Pancreas (tissue), 10 donors: Measurements from ENCODE around the gene CD4. TPM values are rescaled to one million over a fixed set of nuclear protein-coding genes. Genes with fewer than 3 reads are reported as not detected.

ENCODE experiments used
- ATAC-seq, 4 donors: fragments of 200-7000 bp; cut with Tn5 transposase; one replicate each; pipeline versions ENCODE4 v1.8.0 to v1.9.1; 2020; ENCODE audit warnings: mild to moderate bottlenecking in 4 of 4, moderate library complexity in 4 of 4
- DNase-seq, 6 donors: peaks; one replicate each; pipeline ENCODE4 v3.0.0-alpha.2; 2020
- FAIRE-seq: peaks from 2 replicates; lab custom pipeline; 2012; peaks lifted over from hg19 to GRCh38; lab: Jason Lieb, UNC
- H3K27ac ChIP-seq, 4 donors: fragments of 200-600 bp; sonication (generic); 1 replicate in 3 of 4; 2 replicates in 1 of 4; pipeline versions ENCODE4 v1.5.0 to v1.8.0; 2020
- H3K27me3 ChIP-seq, 4 donors: fragments of 200-600 bp; one replicate each; pipeline ENCODE4 v1.8.0; 2021
- H3K36me3 ChIP-seq, 3 donors: fragments of 200-600 bp; sonication (generic) in 1 of 3; one replicate each; pipeline versions ENCODE4 v1.5.0 to v1.8.0; 2020 to 2021
- H3K4me1 ChIP-seq, 3 donors: fragments of 200-600 bp; one replicate each; pipeline ENCODE4 v1.8.0; 2021
- H3K4me3 ChIP-seq, 4 donors: fragments of 200-600 bp; sonication (generic) in 2 of 4; one replicate each; pipeline versions ENCODE4 v1.5.0 to v1.8.0; 2020 to 2021
- H3K9me3 ChIP-seq, 4 donors: fragments of 200-600 bp; one replicate each; pipeline ENCODE4 v1.8.0; 2021
- WGBS, 2 donors: extraction: QIAGEN DNeasy Blood & Tissue Kit; methylation state at CpG; one replicate each; pipeline ENCODE4 v1.1.7; 2013; 5-methylcytosine and 5-hydroxymethylcytosine counted together
- intact Hi-C, 3 donors: fragments of 100-400 bp; cut with DNase I; formaldehyde crosslinking; loops; one replicate each; pipeline versions ENCODE4 v1.11.1 to v1.14.2; 2022
- polyA plus RNA-seq, 2 donors: library from polyadenylated mRNA; stranded (reverse); fragments of 200-250 nt; gene quantifications; one replicate each; pipeline ENCODE4 v1.2.3, GENCODE V29; 2013
- total RNA-seq, 6 donors: library from RNA; stranded (reverse); fragmentation: NEBNext Ultra II Directional in 4 of 6; extraction: Animal tissue kit (Norgen Biotek cat#: 25700) in 4 of 6; gene quantifications; one replicate each; pipeline versions ENCODE4 v1.2.1 to v1.2.4, GENCODE V29; 2021 to 2023
- TF ChIP-seq, protein P1 (sequence below), 4 donors: fragments of 200-600 bp; sonication (generic) in 3 of 4; IDR thresholded peaks; one replicate each; pipeline versions ENCODE4 v1.5.0 to v1.8.0; 2021; ENCODE audit warnings: antibody characterized with exemption in 4 of 4
- donor health status: healthy with polysubstance abuse.
- donor health status: DM: no; HTN: no; CAD: no; lungs with moderate emphysema.
- donor health status: DM: no; HTN: no; CAD: no.
- donor health status: control.
- donor health status: control.
- donor health status: Bipolar disorder and iron deficiency.
- donor health status: DM: yes; HTN: yes; CAD: no.
- donor health status: DM: no; HTN: no; CAD: no.
- donor health status: DM: no; HTN: no; CAD: no.
- donor health status: DM: yes; HTN: yes; CAD: no.

The CD4 gene
- total and polyA plus RNA-seq, 8 donors = 1.2 to 19.9 (median 2.1) TPM

DNA sequence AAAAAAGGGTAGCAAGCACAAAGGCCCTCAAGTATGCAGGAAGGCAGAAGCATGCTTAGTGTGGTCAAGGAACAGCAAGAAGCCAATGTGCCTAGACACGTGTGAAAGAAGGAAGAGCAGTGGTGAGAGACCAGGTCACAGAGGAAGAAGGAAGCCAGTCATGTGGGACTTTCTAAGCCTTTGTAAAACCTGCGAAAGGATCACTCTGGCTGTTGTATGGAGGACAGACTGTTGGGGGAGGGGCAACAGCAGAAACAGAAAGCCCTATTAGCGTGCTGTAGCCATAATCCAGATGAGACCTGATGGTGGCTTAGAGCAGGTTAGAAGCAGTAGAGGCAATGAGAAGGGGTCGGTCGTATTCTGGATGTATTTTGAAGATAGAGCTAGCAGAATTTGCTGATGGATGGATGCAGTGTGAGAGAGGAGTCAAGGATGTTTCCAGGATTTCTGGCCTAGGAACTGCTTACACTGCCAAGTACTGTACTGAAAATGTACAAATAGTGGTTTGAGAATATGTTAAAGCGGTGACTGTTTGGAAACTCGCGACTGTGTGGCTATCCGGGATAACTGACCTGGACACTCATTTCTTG, 30.7 kb upstream of the CD4 start:
- Histone ChIP-seq H3K27ac (no peak overlapping the region), H3K9me3 (no peaks in the 10 kb centered on the region), H3K36me3 (no peaks in the 10 kb centered on the region), H3K4me3 (no peak overlapping the region), H3K27me3 (no peaks in the 10 kb centered on the region), H3K4me1 (peaks cover 0 to 8% (median 5%) of the 10 kb centered on the region in 3 donors)
- no peak for ATAC-seq
- DNase-seq = no peak
- intact Hi-C loops = no loop called here
- WGBS, 2 donors = 82 to 86% methylated on average over 9 of the region's 9 CpGs
- no peak for FAIRE-seq
- TF ChIP-seq, protein P1, sequence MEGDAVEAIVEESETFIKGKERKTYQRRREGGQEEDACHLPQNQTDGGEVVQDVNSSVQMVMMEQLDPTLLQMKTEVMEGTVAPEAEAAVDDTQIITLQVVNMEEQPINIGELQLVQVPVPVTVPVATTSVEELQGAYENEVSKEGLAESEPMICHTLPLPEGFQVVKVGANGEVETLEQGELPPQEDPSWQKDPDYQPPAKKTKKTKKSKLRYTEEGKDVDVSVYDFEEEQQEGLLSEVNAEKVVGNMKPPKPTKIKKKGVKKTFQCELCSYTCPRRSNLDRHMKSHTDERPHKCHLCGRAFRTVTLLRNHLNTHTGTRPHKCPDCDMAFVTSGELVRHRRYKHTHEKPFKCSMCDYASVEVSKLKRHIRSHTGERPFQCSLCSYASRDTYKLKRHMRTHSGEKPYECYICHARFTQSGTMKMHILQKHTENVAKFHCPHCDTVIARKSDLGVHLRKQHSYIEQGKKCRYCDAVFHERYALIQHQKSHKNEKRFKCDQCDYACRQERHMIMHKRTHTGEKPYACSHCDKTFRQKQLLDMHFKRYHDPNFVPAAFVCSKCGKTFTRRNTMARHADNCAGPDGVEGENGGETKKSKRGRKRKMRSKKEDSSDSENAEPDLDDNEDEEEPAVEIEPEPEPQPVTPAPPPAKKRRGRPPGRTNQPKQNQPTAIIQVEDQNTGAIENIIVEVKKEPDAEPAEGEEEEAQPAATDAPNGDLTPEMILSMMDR (IDR thresholded peaks at IDR 0.05) = no peak

DNA sequence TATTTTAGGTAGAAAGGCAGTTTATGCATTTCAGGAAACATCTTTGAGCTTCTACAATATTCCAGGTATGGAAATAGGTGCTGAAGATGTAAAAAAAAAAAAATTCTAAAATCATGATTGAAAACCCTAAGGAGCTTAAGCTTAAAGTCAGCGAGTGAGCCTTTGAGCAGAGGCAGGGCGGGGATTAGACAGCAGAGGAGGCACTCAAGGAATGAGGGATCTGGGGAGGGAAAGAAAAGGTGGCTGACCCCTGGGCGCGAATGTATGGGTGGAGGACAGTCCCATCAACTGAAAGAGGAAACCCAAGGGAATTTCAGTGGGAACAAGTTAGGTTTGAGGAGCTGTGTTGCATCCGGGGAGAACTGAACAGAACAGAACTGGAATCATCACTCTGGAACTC, 29.6 kb upstream of the CD4 start:
- ATAC-seq (no peak), DNase-seq (no peak), FAIRE-seq (no peak)
- H3K27ac ChIP-seq = no peak overlapping the region
- intact Hi-C loops = no loop called here
- no peaks in the 10 kb centered on the region for H3K9me3 ChIP-seq
- H3K4me1 ChIP-seq = peaks cover 0 to 12% (median 6%) of the 10 kb centered on the region in 3 donors
- H3K36me3 ChIP-seq = no peaks in the 10 kb centered on the region
- no peak overlapping the region for H3K4me3 ChIP-seq
- 91 to 96% methylated on average over 5 of the region's 5 CpGs for WGBS, 2 donors
- TF ChIP-seq, protein P1 (IDR thresholded peaks at IDR 0.05) = no peak
- H3K27me3 ChIP-seq = no peaks in the 10 kb centered on the region

DNA sequence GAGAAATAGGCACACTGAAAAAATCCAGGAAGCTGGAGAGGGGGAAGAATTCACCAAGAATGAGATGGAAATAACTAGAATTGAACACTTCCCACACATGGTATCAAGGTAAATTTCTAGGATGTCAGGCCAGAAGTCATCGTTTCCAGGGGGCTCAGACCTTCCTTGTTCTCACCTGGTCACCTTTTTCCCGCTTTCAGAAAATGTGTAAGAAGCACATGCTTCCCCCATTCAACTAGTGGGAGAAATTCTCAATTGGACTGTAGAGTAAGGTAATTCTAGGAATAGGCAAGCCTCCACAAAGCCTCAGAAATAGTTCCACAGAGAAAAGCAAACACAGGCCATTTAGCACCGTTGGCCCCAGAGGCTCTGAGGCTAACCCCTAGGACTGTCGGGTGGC, 25.9 kb upstream of the CD4 start:
- ATAC-seq (no peak), FAIRE-seq (no peak)

DNA sequence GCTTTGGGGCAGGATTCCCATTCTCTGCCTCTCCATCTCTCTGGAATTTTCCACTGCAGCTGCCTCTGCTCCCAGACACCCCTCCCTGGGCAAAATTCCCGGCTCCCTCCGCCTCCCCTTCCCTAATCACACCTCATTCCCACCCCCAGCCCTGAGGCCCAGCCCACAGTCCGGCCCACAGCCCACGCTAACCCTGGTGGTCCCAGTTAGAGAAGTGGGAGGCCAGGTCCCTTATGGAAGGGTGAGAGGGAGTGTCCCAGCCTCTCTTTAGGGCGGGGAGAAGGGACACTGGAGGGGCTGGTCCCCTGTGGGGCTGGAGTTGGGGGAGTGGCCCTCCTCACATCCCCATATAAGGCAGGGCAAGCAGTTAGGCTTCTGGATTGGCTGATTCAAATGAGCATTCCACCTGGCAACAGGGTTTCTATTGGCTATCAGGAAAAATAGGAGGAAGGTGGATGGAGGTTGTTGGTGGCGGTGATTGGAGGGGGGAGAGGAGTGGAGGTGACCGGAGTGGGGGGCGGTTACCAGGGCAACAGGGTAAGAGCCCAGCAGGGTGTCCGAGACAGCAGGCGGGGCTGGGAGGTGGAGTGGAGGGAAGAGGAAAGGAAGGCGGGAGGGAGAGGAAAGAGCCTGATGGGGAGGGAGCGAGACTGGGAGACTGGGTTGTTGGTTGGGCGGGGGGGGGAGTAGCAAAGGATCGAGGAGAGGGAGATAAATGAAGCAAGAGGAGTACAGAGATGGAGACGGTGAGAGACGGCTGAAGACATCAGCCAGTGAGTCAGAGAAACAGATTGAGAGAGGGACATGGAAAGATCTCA, 25.1 kb upstream of the CD4 start:
- intact Hi-C loops = no loop called here
- Histone ChIP-seq H3K27me3 (no peaks in the 10 kb centered on the region), H3K9me3 (no peaks in the 10 kb centered on the region), H3K27ac (peak overlapping the region; percentile 56 to 90 (median 79)), H3K36me3 (no peaks in the 10 kb centered on the region), H3K4me1 (peaks cover 5 to 29% (median 16%) of the 10 kb centered on the region in 3 donors), H3K4me3 (peak overlapping the region in 2 of 4 donors; percentile 32)
- ATAC-seq (peak; percentile 80 to 86 (median 84)), DNase-seq (peak; percentile 83 to 97 (median 92)), FAIRE-seq (peak; percentile 96)
- 1% methylated on average over 16 of the region's 16 CpGs for WGBS, 2 donors
- TF ChIP-seq, protein P1 (IDR thresholded peaks at IDR 0.05) = no peak

More for the DNA sequence above, 25.9 kb upstream of the CD4 start:
- Histone ChIP-seq H3K9me3 (no peaks in the 10 kb centered on the region), H3K4me3 (no peak overlapping the region), H3K36me3 (no peaks in the 10 kb centered on the region), H3K27me3 (no peaks in the 10 kb centered on the region), H3K4me1 (peaks cover 5 to 26% (median 16%) of the 10 kb centered on the region in 3 donors), H3K27ac (peak overlapping the region; percentile 56 to 90 (median 79))
- no peak for DNase-seq
- TF ChIP-seq, protein P1 (IDR thresholded peaks at IDR 0.05) = no peak
- intact Hi-C loops = no loop called here
- WGBS, 2 donors = 58 to 60% methylated on average over 4 of the region's 4 CpGs
